OCI-LY7 (cell line): Measurements from ENCODE around the gene ARFGEF3. TPM values are rescaled to one million over a fixed set of nuclear protein-coding genes. Genes with fewer than 3 reads are reported as not detected.

Source experiments
- BruUV-seq: library from RNA; stranded (reverse); fragments of 400-500 nt; replicated peaks from 2 replicates; lab custom pipeline; 2021; lab: Mats Ljungman, UMichigan
- CTCF ChIA-PET: fragments of 300-600 bp; sonication (Branson Sonifier 250); formaldehyde crosslinking; loops from one replicate; lab custom pipeline; 2022; ENCODE audit warnings: antibody characterized with exemption; ENCODE audit not compliant: unreplicated experiment; lab: Charles Lee
- POLR2A ChIA-PET: fragments of 300-600 bp; sonication (Branson Sonifier 250); formaldehyde crosslinking; loops from one replicate; lab custom pipeline; 2022; ENCODE audit warnings: antibody characterized with exemption; lab: Charles Lee
- DNase-seq: peaks from one replicate; pipeline ENCODE4 v3.0.0-alpha.2; 2015; ENCODE audit warnings: low spot score
- H2AFZ ChIP-seq: fragments of 200-600 bp; sonication (generic), shearing (Covaris generic); 2 replicates; pipeline ENCODE4 v1.6.1; 2014; ENCODE audit warnings: mild to moderate bottlenecking, antibody characterized with exemption, low read length, moderate library complexity
- H3K27ac ChIP-seq: fragments of 200-600 bp; sonication (generic); 2 replicates; pipeline ENCODE4 v1.5.1; 2014; ENCODE audit warnings: mixed run types, low read depth, mild to moderate bottlenecking, moderate library complexity, low read length, inconsistent platforms; ENCODE audit not compliant: poor library complexity, severe bottlenecking
- H3K36me3 ChIP-seq: fragments of 200-600 bp; sonication (generic); 2 replicates; pipeline ENCODE4 v1.6.1; 2014; ENCODE audit warnings: mild to moderate bottlenecking, antibody characterized with exemption, low read length, moderate library complexity, mixed read lengths; ENCODE audit not compliant: insufficient read depth
- H3K4me1 ChIP-seq: fragments of 200-600 bp; sonication (generic); 2 replicates; pipeline ENCODE4 v1.5.1; 2014; ENCODE audit warnings: mild to moderate bottlenecking, low read length; ENCODE audit not compliant: insufficient read depth, poor library complexity, severe bottlenecking
- H3K4me2 ChIP-seq: fragments of 200-600 bp; sonication (generic); 2 replicates; pipeline ENCODE4 v1.6.1; 2014; ENCODE audit warnings: mild to moderate bottlenecking, low read length
- H3K4me3 ChIP-seq: fragments of 200-600 bp; sonication (generic); 2 replicates; pipeline ENCODE4 v1.5.1; 2014; ENCODE audit warnings: mild to moderate bottlenecking, low read depth, low read length; ENCODE audit not compliant: poor library complexity, severe bottlenecking
- H3K79me2 ChIP-seq: fragments of 200-600 bp; sonication (generic); 2 replicates; pipeline ENCODE4 v1.6.1; 2016; ENCODE audit warnings: low read depth, mild to moderate bottlenecking, low read length, moderate library complexity, mixed read lengths; ENCODE audit not compliant: insufficient read depth
- H3K9me2 ChIP-seq: fragments of 200-600 bp; sonication (generic); 2 replicates; pipeline ENCODE4 v1.6.1; 2016; ENCODE audit warnings: mild to moderate bottlenecking, low read length, mixed read lengths; ENCODE audit not compliant: insufficient read depth
- H3K9me3 ChIP-seq: fragments of 200-600 bp; sonication (generic); 2 replicates; pipeline ENCODE4 v1.6.1; 2014; ENCODE audit warnings: mild to moderate bottlenecking, mixed run types, low read length, mixed read lengths
- H4K20me1 ChIP-seq: fragments of 200-600 bp; sonication (generic); 2 replicates; pipeline ENCODE4 v1.6.1; 2014; ENCODE audit warnings: mild to moderate bottlenecking, antibody characterized with exemption, low read length, moderate library complexity, mixed read lengths; ENCODE audit not compliant: insufficient read depth
- EZH2phosphoT487 ChIP-seq: fragments of 200-600 bp; sonication (generic); IDR thresholded peaks from 2 replicates; pipeline ENCODE4 v1.6.1; 2018; ENCODE audit warnings: low read depth, borderline replicate concordance, mild to moderate bottlenecking, mixed run types, antibody characterized with exemption, low read length, moderate library complexity, mixed read lengths
- intact Hi-C: fragments of 100-400 bp; cut with micrococcal nuclease; formaldehyde crosslinking; loops from one replicate; pipeline ENCODE4 v1.10.0; 2022; ENCODE audit not compliant: unreplicated experiment
- total RNA-seq, 2 experiments: library from RNA; depleted of rRNA in 1 of 2; stranded (reverse); fragments of >200 nt in 1 of 2; shearing (Covaris generic) in 1 of 2; gene quantifications; 2 replicates each; pipeline ENCODE4 v1.2.3, GENCODE V29; 2014 to 2022
- TF ChIP-seq, protein P1 (sequence below): fragments of 200-600 bp; sonication (generic); conservative IDR thresholded peaks from 2 replicates; pipeline ENCODE4 v1.5.1; 2014; ENCODE audit warnings: mild to moderate bottlenecking, antibody characterized with exemption, low read length, moderate library complexity, mixed read lengths

ARFGEF3 gene
- total RNA-seq, 2 experiments from 2014 or later: not detected

DNA sequence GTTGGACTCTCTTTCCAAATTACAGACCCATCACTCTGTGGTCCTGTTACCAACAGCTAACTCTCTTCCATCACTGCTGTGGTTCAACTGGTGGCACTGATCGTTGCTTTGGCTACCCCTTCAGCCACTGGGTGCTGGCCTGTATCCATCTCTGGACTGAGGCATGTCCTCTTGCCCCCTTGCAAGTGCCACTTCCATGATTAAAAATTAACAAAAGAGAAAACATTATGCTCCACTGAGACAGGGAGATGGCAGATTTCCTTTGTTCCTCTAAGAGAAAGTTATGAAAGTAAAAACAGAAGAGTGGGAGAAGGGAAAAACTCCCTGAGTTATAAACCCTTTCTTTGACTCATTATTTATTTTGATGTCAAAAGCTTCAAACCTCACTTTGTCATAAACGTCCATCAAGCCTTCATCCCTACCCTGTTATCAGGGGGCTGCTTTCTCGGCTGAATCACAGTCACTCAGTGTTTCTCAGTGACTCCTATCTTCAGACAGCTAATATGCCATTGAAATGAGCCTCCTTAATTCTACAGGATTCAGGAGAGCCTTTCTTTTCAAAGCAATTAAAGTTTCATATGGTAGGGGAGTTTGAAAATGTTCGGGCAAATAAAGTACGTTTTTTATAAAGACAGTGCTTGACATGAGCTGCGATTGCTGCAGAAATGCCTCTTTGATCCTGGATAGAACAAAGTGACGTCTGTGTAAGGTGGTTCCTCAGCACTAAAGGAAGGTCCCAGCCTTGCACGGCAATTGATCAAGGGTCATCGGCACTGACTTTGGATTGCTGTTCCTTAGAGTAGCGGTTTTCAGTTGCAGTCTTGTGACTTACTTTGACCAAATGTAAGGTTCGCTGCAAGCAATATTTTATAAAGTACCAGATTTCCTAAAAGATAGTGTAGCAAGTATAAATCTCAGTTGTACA is 106.5 kb downstream of the ARFGEF3 start:
- Histone ChIP-seq H3K9me2 (no peaks in the 10 kb centered on the region), H3K4me2 (no peak overlapping the region), H3K9me3 (no peaks in the 10 kb centered on the region), H3K4me1 (no peaks in the 10 kb centered on the region), H3K36me3 (no peaks in the 10 kb centered on the region), H4K20me1 (no peaks in the 10 kb centered on the region), H3K27ac (no peak overlapping the region), H3K4me3 (no peak overlapping the region), H3K79me2 (no peaks in the 10 kb centered on the region), H2AFZ (no peak overlapping the region)
- ChIA-PET CTCF (no interaction called here), POLR2A (no interaction called here)
- TF ChIP-seq EZH2phosphoT487: no peak
- TF ChIP-seq, protein P1, sequence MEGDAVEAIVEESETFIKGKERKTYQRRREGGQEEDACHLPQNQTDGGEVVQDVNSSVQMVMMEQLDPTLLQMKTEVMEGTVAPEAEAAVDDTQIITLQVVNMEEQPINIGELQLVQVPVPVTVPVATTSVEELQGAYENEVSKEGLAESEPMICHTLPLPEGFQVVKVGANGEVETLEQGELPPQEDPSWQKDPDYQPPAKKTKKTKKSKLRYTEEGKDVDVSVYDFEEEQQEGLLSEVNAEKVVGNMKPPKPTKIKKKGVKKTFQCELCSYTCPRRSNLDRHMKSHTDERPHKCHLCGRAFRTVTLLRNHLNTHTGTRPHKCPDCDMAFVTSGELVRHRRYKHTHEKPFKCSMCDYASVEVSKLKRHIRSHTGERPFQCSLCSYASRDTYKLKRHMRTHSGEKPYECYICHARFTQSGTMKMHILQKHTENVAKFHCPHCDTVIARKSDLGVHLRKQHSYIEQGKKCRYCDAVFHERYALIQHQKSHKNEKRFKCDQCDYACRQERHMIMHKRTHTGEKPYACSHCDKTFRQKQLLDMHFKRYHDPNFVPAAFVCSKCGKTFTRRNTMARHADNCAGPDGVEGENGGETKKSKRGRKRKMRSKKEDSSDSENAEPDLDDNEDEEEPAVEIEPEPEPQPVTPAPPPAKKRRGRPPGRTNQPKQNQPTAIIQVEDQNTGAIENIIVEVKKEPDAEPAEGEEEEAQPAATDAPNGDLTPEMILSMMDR: no peak
- intact Hi-C loops: no loop called here
- no TSS peak for BruUV-seq
- DNase-seq: no peak

DNA sequence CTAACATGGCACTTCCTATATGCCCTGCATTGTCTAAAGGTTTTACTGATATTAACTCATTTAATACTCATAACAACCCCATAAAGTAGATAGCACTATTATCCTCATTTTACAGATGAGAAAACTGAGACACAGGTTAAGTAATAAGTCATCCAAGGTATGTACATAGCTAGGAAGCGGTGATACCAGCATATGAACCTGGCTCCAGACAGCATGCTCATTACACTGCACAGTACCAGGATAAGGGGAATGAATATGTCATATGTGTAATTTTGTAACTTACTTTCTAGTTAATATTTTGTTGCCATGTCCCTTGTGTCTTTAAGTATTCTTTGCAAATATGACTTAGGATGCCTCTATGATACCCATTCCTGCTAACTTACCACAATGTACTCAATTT is 109.7 kb downstream of the ARFGEF3 start:
- no peaks in the 10 kb centered on the region for H3K79me2 ChIP-seq
- no peak overlapping the region for H3K4me2 ChIP-seq
- no peak for DNase-seq
- no peaks in the 10 kb centered on the region for H3K4me1 ChIP-seq
- intact Hi-C loops: no loop called here
- BruUV-seq: no TSS peak
- ChIA-PET POLR2A (interaction anchor here (0.6 kb wide), 1 partner anchor 10 kb away, joined by 5 read pairs; no protein-coding TSS in a partner anchor), CTCF (no interaction called here)
- H3K27ac ChIP-seq: no peak overlapping the region
- H3K9me2 ChIP-seq: no peaks in the 10 kb centered on the region
- no peaks in the 10 kb centered on the region for H3K9me3 ChIP-seq
- no peak overlapping the region for H2AFZ ChIP-seq
- H4K20me1 ChIP-seq: no peaks in the 10 kb centered on the region
- no peaks in the 10 kb centered on the region for H3K36me3 ChIP-seq
- H3K4me3 ChIP-seq: no peak overlapping the region
- no peak for TF ChIP-seq EZH2phosphoT487
- TF ChIP-seq, protein P1: no peak
